GM23338 (cell line): ENCODE data around the gene LXN. TPM values are rescaled to one million over a fixed set of nuclear protein-coding genes. Genes with fewer than 3 reads are reported as not detected.

Experiments
- ATAC-seq: fragments of 200-7000 bp; cut with Tn5 transposase; 3 replicates; pipeline ENCODE4 v1.9.1; 2020
- DNase-seq: peaks from one replicate; pipeline ENCODE4 v3.0.0-alpha.2; 2015; ENCODE audit warnings: low spot score
- H2AFZ ChIP-seq: fragments of 200-600 bp; sonication (generic); 2 replicates; pipeline ENCODE4 v1.8.0; 2016; ENCODE audit warnings: antibody characterized with exemption, mild to moderate bottlenecking, moderate library complexity
- H3F3A ChIP-seq: fragments of 200-600 bp; sonication (generic); replicated peaks from 2 replicates; pipeline ENCODE4 v1.8.0; 2017; ENCODE audit warnings: antibody characterized with exemption, mixed run types, low read depth
- H3K27ac ChIP-seq: fragments of 200-600 bp; sonication (generic); 2 replicates; pipeline ENCODE4 v1.6.1; 2016; ENCODE audit warnings: low read depth
- H3K27me3 ChIP-seq: fragments of 200-600 bp; sonication (generic); 2 replicates; pipeline ENCODE4 v1.8.0; 2016; ENCODE audit warnings: mild to moderate bottlenecking, mixed run types, moderate library complexity; ENCODE audit not compliant: insufficient read depth
- H3K36me3 ChIP-seq: fragments of 200-600 bp; sonication (generic); 2 replicates; pipeline ENCODE4 v1.8.0; 2016; ENCODE audit warnings: mild to moderate bottlenecking; ENCODE audit not compliant: insufficient read depth
- H3K4me1 ChIP-seq: fragments of 200-600 bp; sonication (generic); 2 replicates; pipeline ENCODE4 v1.8.0; 2016; ENCODE audit warnings: mild to moderate bottlenecking, moderate library complexity; ENCODE audit not compliant: insufficient read depth
- H3K4me2 ChIP-seq: fragments of 200-600 bp; sonication (generic); 2 replicates; pipeline ENCODE4 v1.7.1; 2017; ENCODE audit warnings: mixed run types
- H3K4me3 ChIP-seq: fragments of 200-600 bp; sonication (generic); 2 replicates; pipeline ENCODE4 v1.6.1; 2016; ENCODE audit warnings: mixed run types
- H3K79me2 ChIP-seq: fragments of 200-600 bp; sonication (generic); replicated peaks from 2 replicates; pipeline ENCODE4 v1.8.0; 2017; ENCODE audit warnings: mild to moderate bottlenecking; ENCODE audit not compliant: insufficient read depth
- H3K9me2 ChIP-seq: fragments of 200-600 bp; sonication (generic); 2 replicates; pipeline ENCODE4 v1.8.0; 2017; ENCODE audit not compliant: insufficient read depth
- H4K20me1 ChIP-seq: fragments of 200-600 bp; sonication (generic); replicated peaks from 2 replicates; pipeline ENCODE4 v1.8.0; 2017; ENCODE audit warnings: mild to moderate bottlenecking; ENCODE audit not compliant: insufficient read depth
- H3K27ac Mint-ChIP-seq: 2 replicates; pipeline ENCODE4 v1.8.0; 2020; ENCODE audit warnings: inconsistent platforms, mild to moderate bottlenecking, moderate library complexity, mixed read lengths
- H3K27me3 Mint-ChIP-seq: 3 replicates; pipeline ENCODE4 v1.8.0; 2022; ENCODE audit warnings: low read depth, mild to moderate bottlenecking, moderate library complexity, mixed read lengths, inconsistent platforms; ENCODE audit not compliant: insufficient read depth, poor library complexity
- H3K36me3 Mint-ChIP-seq: 3 replicates; pipeline ENCODE4 v1.8.0; 2021; ENCODE audit warnings: low read depth, mild to moderate bottlenecking, inconsistent platforms, moderate library complexity, mixed read lengths
- H3K4me1 Mint-ChIP-seq: 3 replicates; pipeline ENCODE4 v1.8.0; 2020; ENCODE audit warnings: mild to moderate bottlenecking, inconsistent platforms, mixed read lengths
- H3K4me3 Mint-ChIP-seq: 3 replicates; pipeline ENCODE4 v1.8.0; 2021; ENCODE audit warnings: moderate library complexity, mild to moderate bottlenecking, inconsistent platforms, mixed read lengths
- H3K9me3 Mint-ChIP-seq: 3 replicates; pipeline ENCODE4 v1.8.0; 2020; ENCODE audit warnings: moderate library complexity, mild to moderate bottlenecking, inconsistent platforms, mixed read lengths
- CREB1 ChIP-seq: fragments of 250-450 bp; sonication (Bioruptor Pico); IDR thresholded peaks from 2 replicates; pipeline ENCODE4 v1.5.0; 2020; ENCODE audit warnings: low read depth, mild to moderate bottlenecking, moderate library complexity
- ETS1 ChIP-seq: IDR thresholded peaks from 2 replicates; pipeline ENCODE4 v1.6.1; 2016; ENCODE audit warnings: antibody characterized with exemption
- EZH2 ChIP-seq: fragments of 200-600 bp; sonication (generic); IDR thresholded peaks from one replicate; pipeline ENCODE4 v1.8.0; 2017; ENCODE audit warnings: antibody characterized with exemption, mild to moderate bottlenecking, low read depth; ENCODE audit not compliant: unreplicated experiment
- EZH2phosphoT487 ChIP-seq: fragments of 200-600 bp; sonication (generic); IDR thresholded peaks from one replicate; pipeline ENCODE4 v1.8.1; 2018; ENCODE audit warnings: antibody characterized with exemption; ENCODE audit not compliant: unreplicated experiment
- JUNB ChIP-seq: IDR thresholded peaks from one replicate; pipeline ENCODE4 v1.6.1; 2016; ENCODE audit warnings: antibody characterized with exemption; ENCODE audit not compliant: unreplicated experiment
- NANOG ChIP-seq: IDR thresholded peaks from 2 replicates; pipeline ENCODE4 v1.6.1; 2016; ENCODE audit warnings: antibody characterized with exemption, borderline replicate concordance
- POLR2AphosphoS5 ChIP-seq: IDR thresholded peaks from 2 replicates; pipeline ENCODE4 v1.6.1; 2016; ENCODE audit warnings: antibody characterized with exemption, low read depth
- REST ChIP-seq: IDR thresholded peaks from one replicate; pipeline ENCODE4 v1.6.1; 2018; ENCODE audit warnings: antibody characterized with exemption; ENCODE audit not compliant: unreplicated experiment
- STAT1 ChIP-seq: IDR thresholded peaks from one replicate; pipeline ENCODE4 v1.6.1; 2016; ENCODE audit warnings: antibody characterized with exemption; ENCODE audit not compliant: unreplicated experiment
- ZNF331 ChIP-seq: fragments of 250-450 bp; sonication (Bioruptor Pico); IDR thresholded peaks from 2 replicates; pipeline ENCODE4 v1.5.0; 2020; ENCODE audit warnings: low read depth, mild to moderate bottlenecking, moderate library complexity
- polyA plus RNA-seq: library from polyadenylated mRNA; unstranded; fragments of >200 nt; fragmentation: Nextera tagmentation; extraction: Ambion mirVana; gene quantifications from 2 replicates; pipeline ENCODE4 v1.2.1, GENCODE V29; 2016
- total RNA-seq: library from RNA; depleted of rRNA; stranded (reverse); fragments of >200 nt; shearing (Covaris generic); gene quantifications from 2 replicates; pipeline ENCODE4 v1.2.3, GENCODE V29; 2014
- TF ChIP-seq, protein P1 (sequence below), 2 experiments: fragments of 200-600 bp in 1 of 2; sonication (generic) in 1 of 2; conservative IDR thresholded peaks; 2 replicates each; pipeline versions ENCODE4 v1.5.1 to v1.6.1; 2016 to 2017; ENCODE audit warnings: antibody characterized with exemption in 2 of 2, low read depth in 2 of 2, mild to moderate bottlenecking in 2 of 2, moderate library complexity in 1 of 2
- TF ChIP-seq, protein P2 (sequence below): fragments of 250-450 bp; sonication (Bioruptor Pico); IDR thresholded peaks from 2 replicates; pipeline ENCODE4 v1.5.0; 2020; ENCODE audit warnings: mild to moderate bottlenecking, moderate library complexity

The LXN gene
- total and polyA plus RNA-seq, 2 experiments from 2014 or later: 5.6 to 10.0 TPM

- TF ChIP-seq, protein P1, sequence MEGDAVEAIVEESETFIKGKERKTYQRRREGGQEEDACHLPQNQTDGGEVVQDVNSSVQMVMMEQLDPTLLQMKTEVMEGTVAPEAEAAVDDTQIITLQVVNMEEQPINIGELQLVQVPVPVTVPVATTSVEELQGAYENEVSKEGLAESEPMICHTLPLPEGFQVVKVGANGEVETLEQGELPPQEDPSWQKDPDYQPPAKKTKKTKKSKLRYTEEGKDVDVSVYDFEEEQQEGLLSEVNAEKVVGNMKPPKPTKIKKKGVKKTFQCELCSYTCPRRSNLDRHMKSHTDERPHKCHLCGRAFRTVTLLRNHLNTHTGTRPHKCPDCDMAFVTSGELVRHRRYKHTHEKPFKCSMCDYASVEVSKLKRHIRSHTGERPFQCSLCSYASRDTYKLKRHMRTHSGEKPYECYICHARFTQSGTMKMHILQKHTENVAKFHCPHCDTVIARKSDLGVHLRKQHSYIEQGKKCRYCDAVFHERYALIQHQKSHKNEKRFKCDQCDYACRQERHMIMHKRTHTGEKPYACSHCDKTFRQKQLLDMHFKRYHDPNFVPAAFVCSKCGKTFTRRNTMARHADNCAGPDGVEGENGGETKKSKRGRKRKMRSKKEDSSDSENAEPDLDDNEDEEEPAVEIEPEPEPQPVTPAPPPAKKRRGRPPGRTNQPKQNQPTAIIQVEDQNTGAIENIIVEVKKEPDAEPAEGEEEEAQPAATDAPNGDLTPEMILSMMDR (conservative IDR thresholded peaks at IDR 0.05; ENCODE audit: low read depth in 2 of 2): no peak
- TF ChIP-seq CREB1: no peak
- TF ChIP-seq EZH2: no peak
- no peak for TF ChIP-seq STAT1
- TF ChIP-seq JUNB: no peak
These were observed 40.6 kb upstream of the LXN start (continued) for GRCh38 chr3:158713094-158713499.

- Histone ChIP-seq H2AFZ (no peak overlapping the region), H3K9me2 (no peaks in the 10 kb centered on the region), H3K4me1 (no peaks in the 10 kb centered on the region; the same call in 1 of the 2 replicates), H3K27me3 (no peaks in the 10 kb centered on the region), H3K79me2 (no peaks in the 10 kb centered on the region), H3F3A (no peaks in the 10 kb centered on the region), H3K36me3 (no peaks in the 10 kb centered on the region), H4K20me1 (no peaks in the 10 kb centered on the region), H3K4me2 (no peak overlapping the region), H3K27ac (no peak overlapping the region), H3K4me3 (no peak overlapping the region)
- peaks cover 24% of the 10 kb centered on the region; the same call in 2 of the 3 replicates for H3K4me1 Mint-ChIP-seq
- H3K36me3 Mint-ChIP-seq: peaks cover 6% of the 10 kb centered on the region; the same call in 2 of the 3 replicates
- DNase-seq (no peak), ATAC-seq (no peak)
- H3K27ac Mint-ChIP-seq: peak overlapping the region; percentile 71
- H3K27me3 Mint-ChIP-seq: no peaks in the 10 kb centered on the region
- H3K9me3 Mint-ChIP-seq: no peaks in the 10 kb centered on the region
- no peak overlapping the region for H3K4me3 Mint-ChIP-seq
- TF ChIP-seq EZH2: no peak
- no peak for TF ChIP-seq ZNF331 (CRISPR knock-in tag)
- TF ChIP-seq POLR2AphosphoS5: no peak
- TF ChIP-seq ETS1: no peak
- TF ChIP-seq, protein P2, sequence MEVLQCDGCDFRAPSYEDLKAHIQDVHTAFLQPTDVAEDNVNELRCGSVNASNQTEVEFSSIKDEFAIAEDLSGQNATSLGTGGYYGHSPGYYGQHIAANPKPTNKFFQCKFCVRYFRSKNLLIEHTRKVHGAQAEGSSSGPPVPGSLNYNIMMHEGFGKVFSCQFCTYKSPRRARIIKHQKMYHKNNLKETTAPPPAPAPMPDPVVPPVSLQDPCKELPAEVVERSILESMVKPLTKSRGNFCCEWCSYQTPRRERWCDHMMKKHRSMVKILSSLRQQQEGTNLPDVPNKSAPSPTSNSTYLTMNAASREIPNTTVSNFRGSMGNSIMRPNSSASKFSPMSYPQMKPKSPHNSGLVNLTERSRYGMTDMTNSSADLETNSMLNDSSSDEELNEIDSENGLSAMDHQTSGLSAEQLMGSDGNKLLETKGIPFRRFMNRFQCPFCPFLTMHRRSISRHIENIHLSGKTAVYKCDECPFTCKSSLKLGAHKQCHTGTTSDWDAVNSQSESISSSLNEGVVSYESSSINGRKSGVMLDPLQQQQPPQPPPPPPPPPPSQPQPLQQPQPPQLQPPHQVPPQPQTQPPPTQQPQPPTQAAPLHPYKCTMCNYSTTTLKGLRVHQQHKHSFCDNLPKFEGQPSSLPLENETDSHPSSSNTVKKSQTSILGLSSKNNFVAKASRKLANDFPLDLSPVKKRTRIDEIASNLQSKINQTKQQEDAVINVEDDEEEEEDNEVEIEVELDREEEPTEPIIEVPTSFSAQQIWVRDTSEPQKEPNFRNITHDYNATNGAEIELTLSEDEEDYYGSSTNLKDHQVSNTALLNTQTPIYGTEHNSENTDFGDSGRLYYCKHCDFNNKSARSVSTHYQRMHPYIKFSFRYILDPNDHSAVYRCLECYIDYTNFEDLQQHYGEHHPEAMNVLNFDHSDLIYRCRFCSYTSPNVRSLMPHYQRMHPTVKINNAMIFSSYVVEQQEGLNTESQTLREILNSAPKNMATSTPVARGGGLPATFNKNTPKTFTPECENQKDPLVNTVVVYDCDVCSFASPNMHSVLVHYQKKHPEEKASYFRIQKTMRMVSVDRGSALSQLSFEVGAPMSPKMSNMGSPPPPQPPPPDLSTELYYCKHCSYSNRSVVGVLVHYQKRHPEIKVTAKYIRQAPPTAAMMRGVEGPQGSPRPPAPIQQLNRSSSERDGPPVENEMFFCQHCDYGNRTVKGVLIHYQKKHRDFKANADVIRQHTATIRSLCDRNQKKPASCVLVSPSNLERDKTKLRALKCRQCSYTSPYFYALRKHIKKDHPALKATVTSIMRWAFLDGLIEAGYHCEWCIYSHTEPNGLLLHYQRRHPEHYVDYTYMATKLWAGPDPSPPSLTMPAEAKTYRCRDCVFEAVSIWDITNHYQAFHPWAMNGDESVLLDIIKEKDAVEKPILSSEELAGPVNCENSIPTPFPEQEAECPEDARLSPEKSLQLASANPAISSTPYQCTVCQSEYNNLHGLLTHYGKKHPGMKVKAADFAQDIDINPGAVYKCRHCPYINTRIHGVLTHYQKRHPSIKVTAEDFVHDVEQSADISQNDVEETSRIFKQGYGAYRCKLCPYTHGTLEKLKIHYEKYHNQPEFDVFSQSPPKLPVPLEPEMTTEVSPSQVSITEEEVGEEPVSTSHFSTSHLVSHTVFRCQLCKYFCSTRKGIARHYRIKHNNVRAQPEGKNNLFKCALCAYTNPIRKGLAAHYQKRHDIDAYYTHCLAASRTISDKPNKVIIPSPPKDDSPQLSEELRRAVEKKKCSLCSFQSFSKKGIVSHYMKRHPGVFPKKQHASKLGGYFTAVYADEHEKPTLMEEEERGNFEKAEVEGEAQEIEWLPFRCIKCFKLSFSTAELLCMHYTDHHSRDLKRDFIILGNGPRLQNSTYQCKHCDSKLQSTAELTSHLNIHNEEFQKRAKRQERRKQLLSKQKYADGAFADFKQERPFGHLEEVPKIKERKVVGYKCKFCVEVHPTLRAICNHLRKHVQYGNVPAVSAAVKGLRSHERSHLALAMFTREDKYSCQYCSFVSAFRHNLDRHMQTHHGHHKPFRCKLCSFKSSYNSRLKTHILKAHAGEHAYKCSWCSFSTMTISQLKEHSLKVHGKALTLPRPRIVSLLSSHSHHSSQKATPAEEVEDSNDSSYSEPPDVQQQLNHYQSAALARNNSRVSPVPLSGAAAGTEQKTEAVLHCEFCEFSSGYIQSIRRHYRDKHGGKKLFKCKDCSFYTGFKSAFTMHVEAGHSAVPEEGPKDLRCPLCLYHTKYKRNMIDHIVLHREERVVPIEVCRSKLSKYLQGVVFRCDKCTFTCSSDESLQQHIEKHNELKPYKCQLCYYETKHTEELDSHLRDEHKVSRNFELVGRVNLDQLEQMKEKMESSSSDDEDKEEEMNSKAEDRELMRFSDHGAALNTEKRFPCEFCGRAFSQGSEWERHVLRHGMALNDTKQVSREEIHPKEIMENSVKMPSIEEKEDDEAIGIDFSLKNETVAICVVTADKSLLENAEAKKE (CRISPR knock-in tag): no peak
- no peak for TF ChIP-seq EZH2phosphoT487
- TF ChIP-seq JUNB: no peak
- no peak for TF ChIP-seq NANOG
- TF ChIP-seq REST: no peak
These were observed 40.0 kb upstream of the LXN start for GRCh38 chr3:158712443-158712842.
